ENCODE results near the gene RBM18.

The RBM18 gene

DNA sequence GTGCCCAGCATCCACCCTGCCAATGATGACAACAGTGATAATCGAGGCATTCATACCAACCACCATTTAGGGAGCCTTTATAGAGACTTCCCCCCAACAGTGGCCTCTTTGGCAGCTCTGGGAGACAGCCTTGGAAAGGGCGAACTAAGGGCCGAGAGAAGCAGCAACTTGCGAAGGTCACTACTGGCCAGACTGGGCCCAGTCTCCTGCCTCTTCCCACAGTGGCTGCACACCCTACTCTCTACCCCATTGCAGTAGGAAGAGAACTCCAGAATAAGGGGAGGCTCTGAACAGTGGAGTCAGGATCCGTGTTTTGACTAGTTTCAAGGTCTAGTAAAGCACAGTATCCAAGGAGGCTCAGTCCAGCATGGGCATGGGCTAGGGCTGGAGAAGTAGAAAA is 41.2 kb downstream of the RBM18 start:
- TF ChIP-seq, protein P1, sequence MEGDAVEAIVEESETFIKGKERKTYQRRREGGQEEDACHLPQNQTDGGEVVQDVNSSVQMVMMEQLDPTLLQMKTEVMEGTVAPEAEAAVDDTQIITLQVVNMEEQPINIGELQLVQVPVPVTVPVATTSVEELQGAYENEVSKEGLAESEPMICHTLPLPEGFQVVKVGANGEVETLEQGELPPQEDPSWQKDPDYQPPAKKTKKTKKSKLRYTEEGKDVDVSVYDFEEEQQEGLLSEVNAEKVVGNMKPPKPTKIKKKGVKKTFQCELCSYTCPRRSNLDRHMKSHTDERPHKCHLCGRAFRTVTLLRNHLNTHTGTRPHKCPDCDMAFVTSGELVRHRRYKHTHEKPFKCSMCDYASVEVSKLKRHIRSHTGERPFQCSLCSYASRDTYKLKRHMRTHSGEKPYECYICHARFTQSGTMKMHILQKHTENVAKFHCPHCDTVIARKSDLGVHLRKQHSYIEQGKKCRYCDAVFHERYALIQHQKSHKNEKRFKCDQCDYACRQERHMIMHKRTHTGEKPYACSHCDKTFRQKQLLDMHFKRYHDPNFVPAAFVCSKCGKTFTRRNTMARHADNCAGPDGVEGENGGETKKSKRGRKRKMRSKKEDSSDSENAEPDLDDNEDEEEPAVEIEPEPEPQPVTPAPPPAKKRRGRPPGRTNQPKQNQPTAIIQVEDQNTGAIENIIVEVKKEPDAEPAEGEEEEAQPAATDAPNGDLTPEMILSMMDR (IDR thresholded peaks at IDR 0.05; ENCODE audit: borderline replicate concordance, insufficient read depth, low read depth, low read length) = no peak
- H3K4me3 ChIP-seq (ENCODE audit: low read depth, low read length) = no peak overlapping the region

DNA sequence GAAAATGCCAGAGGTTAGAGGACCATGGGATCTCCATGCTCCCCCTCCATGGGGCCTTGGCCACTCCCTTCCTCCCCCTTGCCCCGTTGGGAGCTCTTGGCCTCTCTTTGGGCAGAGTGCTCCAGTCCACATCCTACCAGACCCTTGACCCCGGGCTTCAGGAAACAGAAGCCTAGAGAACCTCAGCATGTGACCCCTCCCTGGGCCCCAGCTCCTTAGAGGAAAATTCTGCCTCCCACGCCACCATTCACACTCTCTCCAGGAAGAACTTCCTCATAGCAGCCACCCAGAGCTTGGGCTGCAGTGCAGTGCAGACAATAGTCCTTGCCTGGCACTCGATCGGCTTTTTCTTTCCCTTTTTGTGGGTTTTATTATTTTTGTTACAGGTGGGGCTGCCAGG is 41.8 kb downstream of the RBM18 start:
- TF ChIP-seq, protein P1 (IDR thresholded peaks at IDR 0.05; ENCODE audit: borderline replicate concordance, insufficient read depth, low read depth, low read length) = no peak
- no peak overlapping the region for H3K4me3 ChIP-seq (ENCODE audit: low read depth, low read length)

DNA sequence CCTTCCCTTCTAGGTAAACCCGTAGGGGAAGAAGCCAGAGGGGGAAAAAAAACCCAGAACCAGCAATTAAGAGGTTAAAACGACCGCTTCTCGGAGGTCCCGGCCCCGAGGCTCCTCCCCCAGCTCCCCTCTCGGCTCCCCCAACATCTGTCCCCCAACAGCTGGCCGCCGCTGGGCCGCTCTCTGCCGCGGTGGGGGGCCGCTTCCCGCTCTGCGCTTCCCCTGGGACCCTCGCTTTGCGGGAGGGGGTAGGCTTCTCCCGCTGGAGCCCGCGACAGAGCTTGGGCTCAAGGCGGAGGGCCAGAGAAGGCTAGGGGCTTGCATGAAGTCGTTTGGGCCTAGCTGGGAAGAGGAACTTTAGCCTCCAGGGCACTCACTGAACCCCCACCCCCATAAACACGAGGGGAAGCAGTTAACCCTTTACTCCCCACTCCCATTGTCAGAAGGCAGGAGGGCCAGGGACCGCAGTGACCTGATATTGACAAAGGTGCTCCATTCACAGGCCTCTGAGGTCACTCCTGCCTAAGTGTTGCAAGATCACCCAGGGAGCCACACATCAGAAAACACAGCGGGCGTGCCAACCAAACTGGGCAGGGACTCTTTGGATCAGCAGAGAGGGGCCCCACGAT is 43.3 kb downstream of the RBM18 start:
- TF ChIP-seq, protein P1 (IDR thresholded peaks at IDR 0.05; ENCODE audit: borderline replicate concordance, insufficient read depth, low read depth, low read length) = no peak
- no peak overlapping the region for H3K4me3 ChIP-seq (ENCODE audit: low read depth, low read length)

DNA sequence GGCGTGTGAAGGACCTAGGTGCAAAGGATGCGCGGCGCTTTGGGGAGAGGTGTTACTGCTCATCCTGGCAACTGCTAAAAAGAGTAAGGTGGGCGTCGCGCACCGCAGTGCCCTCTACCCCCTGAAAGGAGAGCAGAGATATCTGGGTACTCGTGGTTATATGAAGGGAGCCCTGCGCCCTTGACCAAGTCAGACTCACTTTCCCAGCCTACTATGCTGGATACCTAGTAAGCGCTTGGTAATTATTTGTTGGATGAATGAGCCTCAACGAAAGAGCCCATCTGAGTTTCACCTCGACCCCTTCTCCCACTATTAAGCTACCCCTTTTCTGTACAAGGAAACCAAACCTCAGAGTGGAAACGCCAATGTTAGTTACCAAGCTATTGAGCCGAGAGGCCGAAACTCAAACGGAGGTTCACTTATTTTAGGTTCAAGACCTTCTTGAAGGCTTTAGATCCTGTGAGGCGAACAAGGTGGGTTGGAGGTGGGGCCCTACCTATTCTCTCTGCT is 43.9 kb downstream of the RBM18 start:
- no peak overlapping the region for H3K4me3 ChIP-seq (ENCODE audit: low read depth, low read length)
- TF ChIP-seq, protein P1 (IDR thresholded peaks at IDR 0.05; ENCODE audit: borderline replicate concordance, insufficient read depth, low read depth, low read length) = no peak

DNA sequence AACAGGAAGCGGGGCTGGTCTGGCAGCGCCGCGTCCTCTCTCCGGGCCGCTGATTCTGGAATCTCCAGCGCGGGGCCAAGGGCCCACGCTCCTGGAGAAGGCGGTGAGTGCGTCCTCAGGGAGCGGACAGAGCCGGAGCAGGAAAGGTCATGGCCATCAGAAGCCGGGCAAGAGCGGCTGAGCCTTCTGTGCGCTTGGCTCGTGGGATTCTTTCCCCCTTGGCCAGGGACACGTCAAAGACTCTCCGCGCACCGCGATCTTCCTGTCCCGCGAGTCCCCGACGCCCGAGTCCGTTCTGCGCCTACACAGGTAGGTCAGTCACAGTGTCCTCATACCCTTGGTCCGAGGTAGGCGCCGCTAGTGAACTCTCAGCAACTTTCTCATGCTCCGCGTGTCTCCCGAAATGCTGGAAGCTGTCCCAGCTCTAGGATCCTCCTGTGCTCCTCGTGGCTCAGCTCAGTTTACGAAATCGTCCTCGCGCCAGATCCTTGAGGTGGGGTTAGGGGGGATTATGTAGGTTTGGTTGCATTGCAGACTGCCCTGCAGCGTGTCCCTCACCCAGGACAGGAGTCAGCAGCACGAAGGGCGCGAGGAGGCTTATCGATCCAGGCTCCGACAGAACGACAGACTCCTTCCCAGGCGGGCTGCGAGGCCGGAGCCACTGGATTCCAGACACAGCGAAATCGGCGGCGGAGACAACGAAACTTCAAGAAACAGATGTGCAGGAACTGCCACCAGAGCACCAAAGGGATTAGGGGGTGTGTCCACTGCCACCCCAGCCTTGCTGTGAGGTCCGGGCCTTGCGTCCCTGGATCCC is 44.6 kb downstream of the RBM18 start:
- TF ChIP-seq, protein P1 (IDR thresholded peaks at IDR 0.05; ENCODE audit: borderline replicate concordance, insufficient read depth, low read depth, low read length) = no peak
- H3K4me3 ChIP-seq (ENCODE audit: low read depth, low read length) = no peak overlapping the region

DNA sequence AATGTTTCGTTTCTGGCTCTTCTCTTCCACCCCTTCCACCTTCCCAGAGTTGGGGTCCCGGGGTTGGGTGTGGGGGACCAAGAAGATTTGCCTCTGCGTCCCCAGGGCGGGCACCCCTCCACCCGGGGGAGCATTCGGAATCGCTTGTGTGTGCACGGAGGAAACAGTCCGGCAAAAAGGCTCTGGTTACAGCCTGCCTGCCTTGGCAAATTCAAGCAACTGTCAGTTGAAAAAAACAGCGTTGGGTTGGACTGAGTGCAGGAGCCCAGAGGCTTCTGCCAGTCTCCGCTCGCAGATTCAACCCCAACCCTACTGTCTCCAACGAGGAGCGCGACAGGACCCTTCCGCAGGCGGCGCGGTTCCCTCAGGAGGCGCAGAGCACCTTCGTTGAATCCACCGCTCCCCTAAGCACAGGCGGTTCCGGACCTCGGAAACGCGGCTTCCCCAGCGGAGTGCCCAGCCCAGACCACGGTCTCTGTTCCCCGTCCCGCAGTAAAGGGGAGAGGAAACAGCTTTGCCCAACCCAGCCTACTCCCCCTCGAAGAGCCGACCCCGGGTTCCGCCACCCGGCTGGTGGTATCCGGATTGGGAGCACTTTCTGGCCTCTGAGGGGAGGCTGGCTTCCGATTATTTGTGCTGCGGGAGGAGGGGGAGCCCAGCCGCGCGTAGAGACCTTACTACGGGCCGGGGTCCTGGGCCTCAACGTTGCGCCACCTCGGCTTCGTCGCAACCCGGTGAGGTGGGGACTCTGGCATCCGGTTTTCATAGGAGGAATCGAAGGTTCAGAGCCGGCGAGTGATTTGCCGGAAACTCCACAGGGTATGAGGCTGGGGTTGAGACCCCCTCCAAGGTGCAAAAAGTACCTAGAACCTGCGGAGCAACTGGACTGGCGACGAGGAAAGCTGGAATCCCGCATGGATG is 45.4 kb downstream of the RBM18 start:
- TF ChIP-seq, protein P1 (IDR thresholded peaks at IDR 0.05; ENCODE audit: borderline replicate concordance, insufficient read depth, low read depth, low read length) = no peak
- no peak overlapping the region for H3K4me3 ChIP-seq (ENCODE audit: low read depth, low read length)
